Motor neuron (in vitro differentiated cells): ENCODE measurements around the gene BTBD1. TPM values are rescaled to one million over a fixed set of nuclear protein-coding genes. Genes with fewer than 3 reads are reported as not detected.
"Not testable (repeated sequence)": the region's sequence is repeated elsewhere in the genome, so short reads cannot be mapped to it uniquely, and the experiment has no call there.

ENCODE experiments used
- ATAC-seq, 8 experiments: fragments of 200-7000 bp; cut with Tn5 transposase; replicated peaks in 6 of 8; 2 replicates each; pipeline ENCODE4 v1.8.0; 2021; ENCODE audit warnings: mild to moderate bottlenecking in 8 of 8, moderate library complexity in 8 of 8
- H3K27ac ChIP-seq, 2 donors: fragments of 250-450 bp; sonication (Bioruptor Pico); 2 replicates each; pipeline ENCODE4 v1.9.0; 2021; ENCODE audit warnings: antibody characterized with exemption in 2 of 2, mild to moderate bottlenecking in 2 of 2, moderate library complexity in 1 of 2
- H3K4me1 ChIP-seq, 2 donors: fragments of 250-450 bp; sonication (Bioruptor Pico); replicated peaks in 1 of 2; 2 replicates each; pipeline ENCODE4 v1.6.1; 2021; ENCODE audit warnings: antibody characterized with exemption in 2 of 2, mild to moderate bottlenecking in 2 of 2, moderate library complexity in 1 of 2
- H3K4me3 ChIP-seq, 5 donors: fragments of 250-450 bp; sonication (Bioruptor Pico); 2 replicates each; pipeline ENCODE4 v1.9.0; 2021; ENCODE audit warnings: antibody characterized with exemption in 5 of 5, mild to moderate bottlenecking in 5 of 5, moderate library complexity in 4 of 5
- WGBS, 10 experiments: fragments of 450-650 bp; shearing (Covaris generic); methylation state at CpG; one replicate each; pipeline ENCODE4 v1.0.0; 2022; 5-methylcytosine and 5-hydroxymethylcytosine counted together
- in situ Hi-C, 9 experiments: fragments of 400-800 bp; cut with MboI; loops; one replicate each; pipeline ENCODE4 v1.15.0; 2021; ENCODE audit warnings: low sequenced_read_pairs in 9 of 9, low pct_unique_long_range_greater_than_20kb in 2 of 9; ENCODE audit not compliant: unreplicated experiment in 9 of 9
- total RNA-seq, 8 experiments: library from RNA; unstranded; fragments of 300-600 nt; gene quantifications; 2 replicates each; pipeline versions ENCODE4 v1.2.3 to v1.2.4, GENCODE V29; 2022

The BTBD1 gene
- total RNA-seq, 8 experiments from 2014 or later: 42.5 to 83.0 (median 52.7) TPM

DNA sequence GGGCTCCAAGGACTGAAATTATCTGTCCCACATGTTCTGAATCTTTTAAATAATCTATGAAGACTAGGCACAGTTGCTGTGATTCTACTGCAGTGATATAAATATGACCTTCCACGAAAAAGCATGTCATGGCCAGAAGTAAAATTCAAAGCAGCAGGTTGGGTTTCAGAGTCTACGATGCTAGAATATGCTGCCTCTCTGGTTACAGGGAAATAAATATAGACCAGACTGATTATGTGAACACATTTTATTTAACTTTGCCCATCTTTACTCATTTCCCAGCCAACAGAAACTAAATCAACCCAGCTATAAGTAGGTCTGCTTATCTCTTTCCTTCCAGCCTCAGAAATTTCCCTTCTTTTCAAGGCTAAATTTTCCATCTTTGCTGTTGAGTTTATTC lies 20.5 kb upstream of the BTBD1 start:
- H3K4me3 ChIP-seq: no peak overlapping the region
- no peak overlapping the region for H3K27ac ChIP-seq
- no peaks in the 10 kb centered on the region for H3K4me1 ChIP-seq
- in situ Hi-C loops: no loop called here
- ATAC-seq: no peak
- 38 to 92% (median 67%) methylated on average over 2 of the region's 2 CpGs; no CpG with 5 or more reads in 2 of the 10 experiments for WGBS, 10 experiments

DNA sequence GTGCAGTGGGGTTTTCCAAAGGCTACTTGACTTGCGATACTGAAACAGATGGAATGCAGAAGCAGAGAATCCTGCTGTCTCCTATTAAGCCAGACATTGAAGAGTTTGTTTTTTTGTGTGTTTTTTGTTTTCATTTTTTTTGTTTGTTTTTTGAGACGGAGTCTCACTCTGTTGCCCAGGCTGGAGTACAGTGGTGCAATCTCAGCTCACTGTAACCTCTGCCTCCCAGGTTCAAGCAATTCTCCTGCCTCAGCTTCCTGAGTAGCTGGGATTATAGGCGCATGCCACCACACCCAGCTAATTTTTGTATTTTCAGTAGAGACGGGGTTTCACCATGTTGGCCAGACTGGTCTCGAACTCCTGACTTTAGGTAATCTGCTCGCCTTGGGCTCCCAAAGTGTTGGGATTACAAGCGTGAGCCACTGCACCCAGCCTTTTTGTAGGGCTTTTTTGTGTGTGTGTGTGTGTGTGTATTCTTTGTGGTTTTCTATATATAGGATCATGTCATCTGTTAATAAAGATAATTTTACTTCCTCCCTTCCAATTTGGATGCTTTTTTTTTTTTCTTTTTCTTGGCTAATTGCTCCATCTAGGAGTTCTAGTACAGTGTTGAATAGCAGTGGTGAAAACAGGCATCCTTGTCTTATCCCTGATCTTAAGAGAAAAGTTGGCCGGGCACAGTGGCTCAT lies 19.0 kb upstream of the BTBD1 start:
- H3K4me1 ChIP-seq, ATAC-seq, in situ Hi-C loops, H3K4me3 ChIP-seq, H3K27ac ChIP-seq: not testable (repeated sequence)
- WGBS, 10 experiments: 0 to 96% (median 86%) methylated on average over 1 to 7 of the region's 8 CpGs; no CpG with 5 or more reads in 1 of the 10 experiments

DNA sequence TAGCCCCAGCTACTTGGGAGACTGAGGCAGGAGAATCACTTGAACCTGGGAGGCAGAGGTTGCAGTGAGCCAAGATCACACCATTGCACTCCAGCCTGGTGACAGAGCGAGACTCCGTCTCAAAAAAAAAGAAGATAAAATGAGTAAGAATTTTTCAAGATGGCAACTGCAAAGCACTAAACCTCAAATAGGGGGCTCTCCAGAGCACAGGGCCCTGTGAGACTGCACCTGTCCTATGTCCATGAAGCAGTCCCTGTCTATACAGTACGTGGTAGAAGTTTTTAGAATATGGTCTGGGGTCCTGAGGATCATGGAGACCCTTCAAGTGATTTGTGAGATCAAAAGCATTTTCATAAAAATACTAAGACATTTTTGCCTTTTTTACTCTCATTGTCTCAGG lies 18.4 kb upstream of the BTBD1 start:
- ATAC-seq, H3K4me1 ChIP-seq, H3K4me3 ChIP-seq, H3K27ac ChIP-seq, in situ Hi-C loops: not testable (repeated sequence)
- WGBS, 10 experiments: 0 to 100% (median 83%) methylated on average over 1 to 3 of the region's 3 CpGs; no CpG with 5 or more reads in 3 of the 10 experiments

DNA sequence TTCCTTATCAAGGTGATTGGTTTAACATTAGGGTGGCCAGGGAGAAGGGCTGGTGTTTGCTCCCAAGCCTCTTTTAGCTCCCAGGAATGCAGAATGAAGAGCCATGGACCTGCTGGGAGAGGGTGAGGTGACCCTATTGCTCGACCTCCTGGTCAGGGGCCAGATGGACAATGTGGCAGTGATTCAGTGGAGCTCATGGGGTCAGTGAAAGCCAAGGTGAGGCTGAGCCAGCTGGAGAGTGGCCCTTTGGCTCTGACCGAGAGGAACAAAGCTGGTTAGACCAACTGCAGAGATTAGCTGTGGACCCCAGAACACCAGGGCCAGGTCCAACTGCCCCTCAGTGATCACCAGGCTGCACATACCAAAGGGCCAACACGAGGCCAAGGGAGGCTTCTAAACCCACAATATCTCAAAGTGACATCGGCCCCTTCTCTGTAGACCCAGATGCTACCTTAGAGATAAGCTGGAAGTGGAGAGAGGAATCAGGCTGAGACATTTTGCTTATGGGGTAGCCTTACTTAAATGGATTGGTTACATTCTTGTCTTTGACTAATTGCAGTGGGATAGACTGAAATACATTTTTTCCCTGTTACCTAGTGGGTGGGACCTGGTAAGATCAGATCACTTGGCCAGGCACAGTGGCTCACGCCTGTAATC lies 15.8 kb upstream of the BTBD1 start:
- H3K27ac ChIP-seq: no peak overlapping the region
- ATAC-seq: no peak
- no peak overlapping the region for H3K4me3 ChIP-seq
- WGBS, 10 experiments: 18 to 80% (median 58%) methylated on average over 1 to 4 of the region's 5 CpGs; no CpG with 5 or more reads in 3 of the 10 experiments
- in situ Hi-C loops: no loop called here
- no peaks in the 10 kb centered on the region for H3K4me1 ChIP-seq

DNA sequence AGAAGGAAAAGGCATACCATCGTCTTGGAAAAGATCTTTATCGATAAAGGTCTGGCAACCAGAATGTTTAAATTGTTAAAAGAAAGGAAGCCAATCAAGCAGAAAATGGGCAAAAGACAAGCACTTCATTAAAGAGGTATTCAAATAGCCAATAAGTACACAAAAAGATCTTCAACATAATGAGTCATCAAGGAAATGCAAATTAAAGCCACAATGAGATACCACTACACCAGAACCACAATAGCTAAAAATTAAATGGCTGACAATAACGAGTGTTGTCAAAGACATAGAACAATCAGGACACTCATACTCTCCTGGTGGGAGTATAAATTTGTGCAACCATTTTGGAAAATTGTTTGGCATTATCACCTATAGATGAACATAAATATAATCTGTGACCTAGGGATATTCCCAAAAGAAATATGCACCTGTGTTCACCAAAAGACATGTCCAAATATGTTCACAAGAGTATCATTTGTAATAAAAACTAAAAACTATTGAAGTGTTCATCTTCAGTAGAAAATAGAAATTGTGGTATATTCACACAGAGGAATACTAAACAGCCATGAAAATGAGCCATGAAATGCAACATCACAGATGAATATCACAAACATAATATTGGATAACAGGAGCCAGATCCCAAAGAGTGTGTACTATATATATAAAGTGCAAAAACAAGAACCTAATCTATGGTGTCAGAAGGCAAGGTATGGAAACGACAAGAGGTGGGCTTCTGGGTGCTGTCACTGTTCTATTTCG lies 14.4 kb upstream of the BTBD1 start:
- ATAC-seq: peak in 1 of 8 experiments; percentile 31
- WGBS, 10 experiments: 52 to 91% (median 80%) methylated on average over 3 to 5 of the region's 5 CpGs
- no peak overlapping the region for H3K4me3 ChIP-seq
- peaks cover 0 to 3% of the 10 kb centered on the region in 2 donors for H3K4me1 ChIP-seq
- in situ Hi-C loops: no loop called here
- no peak overlapping the region for H3K27ac ChIP-seq

DNA sequence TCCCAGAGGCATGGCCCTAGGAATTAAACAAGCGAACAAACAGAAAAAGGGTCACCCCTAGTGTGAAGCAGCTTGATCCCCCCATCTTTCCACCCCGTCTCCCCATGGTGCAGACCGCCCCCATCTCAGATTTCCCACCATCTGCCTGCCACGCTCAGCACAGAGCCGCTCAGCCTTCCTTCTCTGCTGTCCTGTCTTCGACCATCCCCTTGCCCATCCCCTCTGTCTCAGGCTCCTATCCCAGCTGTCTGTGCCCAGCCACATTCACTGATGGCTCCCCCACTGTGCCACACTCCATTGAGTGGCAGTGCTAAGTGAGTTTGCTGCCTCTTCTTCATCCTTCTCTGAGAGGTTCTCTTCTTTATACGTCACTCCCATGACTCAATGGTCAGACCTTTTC lies 11.7 kb upstream of the BTBD1 start:
- no peak overlapping the region for H3K4me3 ChIP-seq
- H3K4me1 ChIP-seq: peaks cover 0 to 3% of the 10 kb centered on the region in 2 donors
- ATAC-seq: no peak
- 100% methylated on average over 1 of the region's 7 CpGs; no CpG with 5 or more reads in 6 of the 10 experiments for WGBS, 10 experiments
- in situ Hi-C loops: no loop called here
- H3K27ac ChIP-seq: no peak overlapping the region

DNA sequence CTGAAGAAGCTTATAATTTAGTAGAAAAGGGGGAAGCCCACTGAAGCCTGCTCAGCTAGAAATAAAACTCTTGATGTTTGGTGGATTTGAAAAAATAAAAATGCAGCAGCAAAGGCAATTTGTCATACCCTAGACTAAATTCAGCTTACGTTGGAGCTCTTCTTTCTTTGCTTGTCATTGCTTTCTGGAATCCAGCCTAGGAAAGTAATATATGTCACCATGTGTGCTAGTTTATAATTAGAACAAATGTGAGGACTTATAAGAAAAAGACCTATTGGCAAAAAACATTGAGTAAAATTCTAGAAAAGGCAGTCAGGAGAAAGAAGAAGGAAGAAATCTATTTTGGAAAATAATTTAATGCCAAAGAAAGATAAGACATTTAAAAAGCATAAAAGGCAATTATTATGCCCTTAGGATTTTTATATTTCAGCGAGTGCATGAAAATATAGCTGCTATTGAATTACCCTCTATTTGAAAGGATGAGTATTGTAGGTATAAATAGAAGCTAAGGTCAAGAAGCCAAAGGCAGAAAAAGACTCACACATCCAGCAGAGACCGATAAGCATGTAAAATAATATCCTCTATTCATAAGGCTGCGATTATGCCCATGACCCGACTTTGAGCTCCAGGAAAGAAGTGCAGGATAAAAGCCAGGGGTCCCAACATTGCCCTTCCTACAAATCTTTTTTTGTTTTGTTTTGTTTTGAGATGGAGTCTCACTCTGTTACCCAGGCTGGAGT lies 10.6 kb upstream of the BTBD1 start:
- in situ Hi-C loops: no loop called here
- H3K4me3 ChIP-seq: no peak overlapping the region
- no peak overlapping the region for H3K27ac ChIP-seq
- H3K4me1 ChIP-seq: peaks cover 0 to 3% of the 10 kb centered on the region in 2 donors
- 22 to 78% (median 60%) methylated on average over 1 to 5 of the region's 5 CpGs for WGBS, 10 experiments
- no peak for ATAC-seq

DNA sequence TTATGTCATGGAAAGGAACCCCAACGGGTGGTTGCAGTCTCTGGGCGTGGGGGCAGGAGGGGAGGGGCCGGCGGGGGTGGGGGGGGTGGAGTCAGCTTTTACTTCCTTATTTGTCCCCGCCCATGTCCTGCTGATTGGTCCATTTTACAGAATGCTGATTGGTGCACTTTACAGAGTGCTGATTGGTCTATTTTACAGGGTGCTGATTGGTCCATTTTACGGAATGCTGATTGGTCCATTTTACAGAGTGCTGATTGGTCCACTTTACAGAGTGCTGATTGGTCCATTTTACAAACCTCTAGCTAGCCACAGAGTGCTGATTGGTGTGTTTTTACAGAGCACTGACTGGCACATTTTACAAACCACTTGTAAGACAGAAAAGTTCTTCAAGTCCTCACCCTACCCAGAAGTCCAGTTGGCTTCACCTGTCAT lies 2.2 kb upstream of the BTBD1 start:
- H3K4me3 ChIP-seq, H3K27ac ChIP-seq, in situ Hi-C loops, ATAC-seq: not testable (repeated sequence)
- WGBS, 10 experiments: 40 to 100% (median 90%) methylated on average over 1 to 2 of the region's 6 CpGs; no CpG with 5 or more reads in 5 of the 10 experiments
- H3K4me1 ChIP-seq: peaks cover 11 to 19% of the 10 kb centered on the region in 2 donors

DNA sequence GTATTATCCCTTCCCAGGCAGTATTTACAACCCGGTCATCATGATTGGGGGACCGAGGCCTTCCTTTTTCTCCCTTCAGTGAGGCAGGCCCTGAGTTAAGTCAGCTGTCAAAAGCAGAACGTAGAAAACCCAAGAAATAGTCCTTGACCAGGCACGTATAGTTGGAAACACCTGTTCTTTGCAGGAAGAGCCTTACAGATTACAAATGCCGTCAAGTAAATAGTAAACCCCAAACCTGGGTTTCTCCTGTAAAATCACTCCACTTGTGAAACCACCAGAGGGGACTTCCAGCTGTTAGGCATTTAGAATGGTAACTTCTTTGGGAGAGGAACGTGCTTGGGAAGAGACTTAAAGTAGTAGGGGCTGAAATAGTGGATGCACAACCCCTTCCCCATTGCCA lies 1.0 kb upstream of the BTBD1 start:
- in situ Hi-C loops: no loop called here
- no peak overlapping the region for H3K4me3 ChIP-seq
- WGBS, 10 experiments: 80 to 100% (median 92%) methylated on average over 1 to 6 of the region's 6 CpGs
- ATAC-seq: no peak
- peak overlapping the region in 1 of 2 donors; percentile 92 for H3K27ac ChIP-seq
- H3K4me1 ChIP-seq: peaks cover 11 to 25% of the 10 kb centered on the region in 2 donors

DNA sequence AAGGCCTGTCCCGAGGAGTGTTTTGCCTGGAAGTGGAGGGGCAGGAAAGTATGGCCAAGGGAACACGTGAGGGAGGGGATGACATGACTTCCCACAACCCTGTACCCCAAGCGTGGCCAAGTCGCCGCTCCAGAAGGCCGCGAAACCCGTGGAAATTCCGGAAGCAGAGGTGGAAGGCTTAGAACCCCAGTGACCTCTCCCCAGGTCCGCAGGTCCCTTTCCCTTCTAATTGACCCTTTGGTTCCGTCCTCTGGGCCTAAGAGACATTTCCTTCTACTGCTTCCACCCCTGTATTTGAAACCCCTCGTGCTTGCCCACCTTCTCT lies 548 bp upstream of the BTBD1 start:
- Histone ChIP-seq H3K4me1 (peaks cover 11 to 25% of the 10 kb centered on the region in 2 donors), H3K4me3 (peak overlapping the region; percentile 46 to 75 (median 57)), H3K27ac (peak overlapping the region; percentile 84 to 92)
- in situ Hi-C loops: no loop called here
- WGBS, 10 experiments: 59 to 100% (median 94%) methylated on average over 1 to 11 of the region's 12 CpGs; no CpG with 5 or more reads in 3 of the 10 experiments
- no peak for ATAC-seq

DNA sequence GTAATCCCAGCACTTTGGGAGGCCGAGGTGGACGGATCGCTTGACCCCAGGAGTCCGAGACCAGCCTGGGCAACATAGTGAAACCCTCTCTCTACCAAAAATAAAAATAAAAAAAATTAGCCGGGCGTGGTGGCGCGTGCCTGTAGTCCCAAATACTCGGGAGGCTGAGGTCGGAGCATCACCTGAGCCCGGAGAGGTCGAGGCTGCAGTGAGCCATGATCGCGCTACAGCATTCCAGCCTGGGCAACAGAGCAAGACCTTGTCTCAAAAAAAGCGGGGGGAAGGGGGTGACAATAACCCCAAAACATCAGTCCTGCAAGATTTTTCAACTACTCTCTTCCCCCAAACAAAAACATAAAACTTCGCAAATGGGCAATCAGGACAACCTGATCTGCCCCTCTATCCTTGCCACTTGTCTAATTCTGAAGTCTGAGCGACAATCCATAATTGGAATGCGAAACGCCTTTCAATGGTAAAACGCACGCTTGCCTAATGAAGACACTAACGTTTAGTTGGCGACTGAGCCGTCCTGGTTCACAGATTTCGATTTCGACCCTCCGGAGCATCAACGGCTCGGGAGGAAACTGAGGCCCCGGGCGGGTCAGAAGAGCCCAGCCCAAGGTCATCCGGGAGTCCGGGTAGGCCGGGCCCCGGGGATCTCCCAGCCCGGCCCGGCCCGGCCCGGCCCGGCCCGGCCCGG lies 868 bp downstream of the BTBD1 start:
- in situ Hi-C loops: no loop called here
- Histone ChIP-seq H3K4me3 (peak overlapping the region; percentile 46 to 75 (median 57)), H3K27ac (peak overlapping the region; percentile 84 to 92), H3K4me1 (peaks cover 11 to 25% of the 10 kb centered on the region in 2 donors)
- 0 to 47% (median 7%) methylated on average over 3 to 18 of the region's 42 CpGs for WGBS, 10 experiments
- ATAC-seq: no peak

DNA sequence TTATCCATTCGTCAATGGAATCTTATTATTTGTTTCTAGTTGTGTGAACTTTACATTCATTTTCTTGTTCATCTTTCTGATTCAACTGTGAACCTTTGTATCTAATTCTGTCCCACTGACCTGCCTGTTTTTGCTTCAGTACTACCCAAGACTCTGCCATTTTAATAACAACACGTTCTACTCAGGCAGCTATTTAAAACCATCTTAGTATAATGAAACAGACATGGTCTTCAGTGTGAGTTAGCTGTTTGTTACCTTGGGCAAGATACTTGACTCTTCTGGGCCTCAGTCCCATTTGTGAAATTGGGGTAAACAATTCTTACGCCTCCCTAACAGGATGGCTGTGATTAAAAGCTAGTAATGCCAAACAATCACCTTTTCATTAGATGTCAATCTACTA lies 1.6 kb downstream of the BTBD1 start:
- Histone ChIP-seq H3K4me3 (peak overlapping the region; percentile 46 to 75 (median 57)), H3K4me1 (peaks cover 11 to 25% of the 10 kb centered on the region in 2 donors), H3K27ac (no peak overlapping the region)
- WGBS, 10 experiments: 0 to 50% (median 37%) methylated on average over 1 to 3 of the region's 3 CpGs
- no peak for ATAC-seq
- in situ Hi-C loops: no loop called here
